A549 (cell line): Measurements from ENCODE around the gene PCNX1.

ENCODE experiments used
- CHD2 ChIP-seq: fragments of 150-350 bp; IDR thresholded peaks from 2 replicates; pipeline ENCODE4 v1.6.1; 2014; ENCODE audit warnings: low read length; ENCODE audit not compliant: partially characterized antibody
- CTCF ChIP-seq: fragments of >200 bp; sonication (Bioruptor Twin); formaldehyde crosslinking; IDR thresholded peaks from 3 replicates; pipeline ENCODE4 v1.5.1; 2016
- EP300 ChIP-seq, 2 experiments: fragments of >200 bp; sonication (Bioruptor Twin); formaldehyde crosslinking; IDR thresholded peaks; 2 replicates in 1 of 2; 3 replicates in 1 of 2; pipeline ENCODE4 v1.6.1; 2016 to 2017
- MAFK ChIP-seq: fragments of 450-650 bp; IDR thresholded peaks from 2 replicates; pipeline ENCODE4 v1.6.1; 2014; ENCODE audit not compliant: partially characterized antibody
- PHF8 ChIP-seq: fragments of 200-600 bp; sonication (generic); IDR thresholded peaks from 2 replicates; pipeline ENCODE4 v1.6.1; 2016; ENCODE audit warnings: low read depth, mild to moderate bottlenecking, antibody characterized with exemption, moderate library complexity, borderline replicate concordance
- POLR2A ChIP-seq: IDR thresholded peaks from 2 replicates; pipeline ENCODE4 v1.6.1; 2012; ENCODE audit warnings: mild to moderate bottlenecking, low read length
- RFX5 ChIP-seq: fragments of 450-650 bp; IDR thresholded peaks from 2 replicates; pipeline ENCODE4 v1.7.1; 2014; ENCODE audit warnings: antibody characterized with exemption, mild to moderate bottlenecking, moderate library complexity

- TF ChIP-seq PHF8 = no peak
- no peak for TF ChIP-seq CTCF
- no peak for TF ChIP-seq MAFK
- TF ChIP-seq RFX5 = no peak
- no peak for TF ChIP-seq CHD2
- no peak for TF ChIP-seq EP300 (IDR thresholded peaks at IDR 0.05)
- no peak for TF ChIP-seq POLR2A
Observed at GRCh38 chr14:71115306-71115705, 208.0 kb downstream of the PCNX1 start.
